GM21825 (cell line): ENCODE measurements around the gene HMCES.
"Not testable (repeated sequence)": the region's sequence is repeated elsewhere in the genome, so short reads cannot be mapped to it uniquely, and the experiment has no call there.

Source experiments
- ATAC-seq: cut with Tn5 transposase; IDR thresholded peaks from one replicate; pipeline ENCODE4 v1.9.1; 2021; ENCODE audit warnings: mild to moderate bottlenecking, moderate library complexity; ENCODE audit not compliant: unreplicated experiment

HMCES gene

DNA sequence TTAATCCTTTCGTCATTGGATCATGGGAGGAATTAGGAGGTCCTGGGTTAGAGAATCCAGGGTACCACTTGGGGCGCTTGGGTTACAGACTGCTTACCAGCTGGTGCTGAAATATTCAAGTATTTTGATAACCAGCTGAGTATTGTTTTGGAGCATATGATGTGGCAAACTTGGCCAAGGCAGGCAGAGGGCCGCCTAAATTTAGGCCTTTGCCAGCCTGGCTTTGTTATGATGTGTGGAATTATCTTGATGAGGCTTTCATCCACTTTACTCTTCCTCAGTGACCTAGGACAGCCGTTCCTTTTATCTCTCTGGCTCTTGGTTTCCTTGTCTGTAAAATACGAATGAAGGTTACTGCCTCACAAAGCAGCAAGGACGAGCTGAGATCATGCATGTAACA, 22.4 kb upstream of the HMCES start:
- no peak for ATAC-seq

DNA sequence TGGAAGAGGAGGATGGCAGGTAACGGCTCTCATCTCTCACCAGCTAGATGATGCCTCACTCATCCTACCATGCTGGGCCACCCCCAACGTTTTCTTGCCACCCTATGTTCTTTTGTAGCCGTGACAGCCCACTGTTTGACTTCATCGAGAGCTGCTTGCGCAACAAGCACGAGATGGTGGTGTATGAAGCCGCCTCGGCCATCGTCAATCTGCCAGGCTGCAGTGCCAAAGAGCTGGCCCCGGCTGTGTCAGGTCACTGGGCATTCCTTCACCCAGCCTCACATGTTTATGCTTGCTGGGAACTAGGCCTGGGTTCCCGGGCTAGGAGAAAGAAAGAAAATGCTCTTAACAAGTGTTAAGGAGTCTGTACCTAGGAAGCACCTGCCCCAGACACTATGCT, 21.1 kb upstream of the HMCES start:
- no peak for ATAC-seq

DNA sequence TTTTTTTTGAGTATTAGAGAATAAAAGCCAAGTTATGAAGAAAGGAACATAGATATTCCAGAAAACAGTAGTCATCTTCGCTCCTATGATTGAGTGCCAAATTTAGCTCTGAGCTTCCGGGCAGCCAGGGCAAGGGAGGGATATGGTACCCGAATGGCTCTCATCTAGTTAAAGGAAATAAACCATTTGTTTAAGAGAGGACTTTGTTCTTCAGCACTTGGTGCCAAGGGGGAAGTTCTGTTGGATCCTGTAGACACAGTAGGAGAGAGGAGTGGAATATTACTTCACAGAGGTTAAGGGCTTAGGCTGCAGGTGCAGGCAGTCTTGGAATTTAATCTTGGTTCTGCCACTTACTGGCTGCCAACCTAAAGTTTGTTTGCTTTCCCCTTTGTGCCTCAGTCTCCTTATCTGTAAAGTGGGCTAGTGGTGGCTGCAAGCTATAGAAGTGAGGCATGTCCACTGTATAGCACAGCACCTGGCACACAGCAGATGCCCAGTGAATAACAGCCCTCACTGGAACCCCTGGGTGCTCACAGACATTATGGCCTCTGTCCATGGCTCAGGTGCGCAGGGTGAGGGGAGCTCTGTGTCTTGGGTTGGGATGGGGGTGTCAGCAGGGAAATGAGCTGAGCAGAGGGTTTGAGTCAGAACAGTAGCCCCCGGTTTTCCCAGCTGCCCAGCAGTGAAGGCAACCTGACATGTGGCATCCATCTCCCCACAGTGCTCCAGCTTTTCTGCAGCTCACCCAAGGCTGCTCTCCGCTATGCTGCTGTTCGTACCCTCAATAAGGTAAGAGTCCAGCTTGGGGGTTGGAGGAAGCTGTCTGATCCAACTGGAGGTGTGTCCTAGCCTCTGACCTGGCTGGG, 18.8 kb upstream of the HMCES start:
- ATAC-seq = no peak

DNA sequence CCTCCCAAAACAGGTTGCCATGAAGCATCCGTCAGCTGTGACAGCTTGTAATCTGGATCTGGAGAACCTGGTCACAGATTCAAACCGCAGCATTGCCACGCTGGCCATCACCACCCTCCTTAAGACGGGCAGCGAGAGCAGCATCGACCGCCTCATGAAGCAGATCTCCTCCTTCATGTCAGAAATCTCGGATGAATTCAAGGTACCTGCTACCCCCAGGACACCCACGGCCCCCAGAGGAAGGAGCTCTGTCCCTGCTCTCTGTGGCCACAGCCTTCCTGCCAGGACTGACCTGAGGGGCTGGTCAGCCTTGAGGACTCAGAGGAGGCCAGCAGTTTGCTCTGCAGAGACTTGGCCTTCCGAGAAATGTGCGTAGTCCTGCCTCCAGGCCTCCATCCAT, 18.1 kb upstream of the HMCES start:
- no peak for ATAC-seq

DNA sequence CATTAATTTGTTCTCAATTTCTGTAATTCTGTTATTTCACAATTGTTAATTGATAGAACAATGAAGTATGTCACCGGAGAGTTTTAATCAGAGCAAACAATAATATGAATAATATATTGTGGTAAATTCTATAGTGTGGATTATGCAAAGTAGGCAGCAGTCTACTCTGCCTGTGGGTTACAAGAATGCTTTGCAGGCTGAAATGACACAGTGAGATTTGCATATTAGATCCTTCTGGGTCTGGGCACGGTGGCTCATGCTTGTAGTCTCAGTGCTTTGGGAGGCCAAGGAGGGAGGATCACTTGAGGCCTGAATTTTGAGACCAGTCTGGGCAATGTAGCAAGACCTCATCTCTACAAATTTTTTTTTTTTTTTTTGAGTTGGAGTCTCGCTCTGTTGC, 16.8 kb upstream of the HMCES start:
- no peak for ATAC-seq

DNA sequence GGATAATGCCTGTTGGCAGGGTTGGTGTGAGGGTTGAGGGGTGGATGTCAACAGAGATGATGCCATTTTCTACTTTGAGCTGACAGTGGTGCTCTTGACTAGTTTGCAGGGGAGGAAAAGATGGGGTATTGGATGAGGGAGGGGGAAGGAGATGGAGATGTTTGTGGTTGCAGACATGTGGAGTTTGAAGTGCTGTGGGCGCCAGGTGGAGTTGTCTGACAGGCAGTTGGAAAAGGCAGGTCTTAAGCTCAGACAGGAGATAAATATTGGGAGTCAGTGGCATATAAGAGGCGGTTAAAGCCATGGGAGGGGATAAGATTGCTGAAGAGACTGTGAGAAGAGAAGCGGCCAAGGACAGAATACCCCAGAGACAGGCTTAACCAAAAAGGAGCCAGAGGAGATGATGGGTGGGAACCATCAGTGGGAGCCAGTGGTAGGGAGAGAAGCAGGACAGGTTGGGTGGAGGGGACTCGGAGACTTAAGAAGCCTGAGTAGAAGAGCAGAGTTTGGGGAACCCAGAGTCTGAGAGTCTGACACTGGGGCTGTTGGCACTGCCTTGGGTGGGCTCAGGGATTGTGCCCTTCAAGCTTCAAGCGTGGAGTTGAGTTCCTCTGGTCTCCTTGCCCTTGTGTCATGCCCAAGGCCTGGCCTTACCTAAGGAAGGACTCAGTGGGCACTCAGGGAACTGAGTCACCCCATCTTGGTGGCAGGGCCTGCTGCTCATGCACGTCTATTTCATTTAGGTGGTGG, 15.3 kb upstream of the HMCES start:
- no peak for ATAC-seq

DNA sequence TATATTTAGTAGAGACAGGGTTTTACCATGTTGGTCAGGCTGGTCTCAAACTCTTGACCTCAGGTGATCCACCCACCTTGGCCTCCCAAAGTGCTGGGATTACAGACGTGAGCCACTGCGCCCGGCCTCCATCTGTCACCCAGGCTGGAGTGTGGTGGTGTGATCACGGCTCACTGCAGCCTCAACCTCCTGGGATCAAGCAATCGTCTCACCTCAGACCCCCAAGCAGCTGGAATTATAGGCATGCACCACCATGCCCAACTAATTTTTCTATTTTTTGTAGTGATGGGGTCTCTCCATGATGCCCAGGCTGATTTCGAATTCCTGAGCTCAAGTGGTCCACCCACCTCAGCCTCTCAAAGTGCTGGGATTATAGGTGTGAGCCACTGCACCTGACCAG, 13.7 kb upstream of the HMCES start:
- not testable (repeated sequence) for ATAC-seq

DNA sequence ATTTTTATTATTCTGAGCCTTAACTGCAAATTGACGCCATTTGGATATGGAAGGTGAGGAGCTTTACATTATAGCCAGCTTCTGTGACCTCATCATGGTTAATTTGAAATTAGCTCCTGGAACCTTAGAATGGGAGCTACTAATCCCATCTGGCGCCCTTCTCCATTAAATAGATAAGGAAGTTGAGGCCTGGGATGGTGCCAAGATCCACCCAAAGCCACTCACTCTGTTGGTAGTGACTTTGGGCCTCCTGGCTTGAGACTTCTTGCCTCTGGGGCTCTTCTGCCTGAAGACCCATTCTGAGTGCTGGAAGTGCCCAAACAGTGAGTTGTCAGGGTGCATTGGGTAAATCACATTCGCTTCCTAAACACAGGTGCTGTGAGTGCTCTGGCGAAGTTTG, 12.0 kb upstream of the HMCES start:
- ATAC-seq = no peak

DNA sequence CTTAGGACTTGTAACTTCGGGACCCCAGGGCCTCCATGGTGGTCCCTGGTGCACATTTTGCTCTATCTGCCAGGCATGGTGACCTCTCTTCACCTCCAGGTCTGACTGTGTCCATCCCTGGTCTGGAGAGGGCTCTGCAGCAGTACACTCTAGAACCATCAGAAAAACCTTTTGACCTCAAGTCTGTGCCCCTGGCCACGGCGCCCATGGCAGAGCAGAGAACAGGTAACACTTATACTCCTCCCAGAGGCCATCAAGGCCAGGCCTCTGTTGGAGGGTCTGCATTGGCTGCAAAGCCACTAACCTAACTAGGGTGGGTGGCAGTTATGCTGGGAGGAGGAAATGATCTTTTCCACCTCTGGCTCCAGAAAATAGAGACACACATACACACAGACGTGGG, 10.3 kb upstream of the HMCES start:
- ATAC-seq = no peak

DNA sequence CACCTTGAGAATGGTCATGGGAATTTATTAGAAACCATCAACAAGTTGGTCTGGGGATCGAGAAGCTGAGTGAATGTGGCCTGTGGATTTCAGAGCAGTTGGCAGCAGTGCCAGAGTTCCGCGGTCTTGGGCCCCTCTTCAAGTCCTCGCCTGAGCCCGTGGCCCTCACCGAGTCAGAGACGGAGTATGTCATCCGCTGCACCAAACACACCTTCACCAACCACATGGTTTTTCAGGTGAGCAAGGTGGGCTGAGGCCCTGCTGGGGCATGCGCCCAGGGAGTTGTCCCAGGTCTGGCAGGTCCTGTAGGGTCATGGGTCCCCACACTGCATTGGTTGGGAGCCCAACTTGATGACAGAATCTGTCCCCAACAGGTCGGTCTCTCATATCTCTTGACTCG, 7.0 kb upstream of the HMCES start:
- ATAC-seq = no peak

DNA sequence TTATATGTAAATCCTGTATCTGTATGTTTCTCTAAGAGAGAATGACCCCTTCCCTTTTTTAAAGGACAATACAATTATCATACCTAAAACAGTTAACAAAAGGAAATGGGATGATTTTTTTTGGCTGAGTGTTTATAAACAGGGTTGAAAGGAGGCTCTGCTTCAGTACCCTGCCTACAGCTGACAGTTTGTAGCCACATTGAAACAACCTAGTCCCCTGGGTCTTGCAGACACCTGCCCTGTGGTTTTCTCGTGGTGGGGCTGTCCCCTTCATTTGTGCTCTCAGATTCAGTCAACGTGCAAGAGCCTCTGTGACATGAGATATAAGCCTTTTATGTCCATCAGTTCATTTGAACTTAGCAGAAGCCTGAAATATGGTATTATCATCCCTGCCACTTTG, 2.3 kb upstream of the HMCES start:
- peak; percentile 74 for ATAC-seq

DNA sequence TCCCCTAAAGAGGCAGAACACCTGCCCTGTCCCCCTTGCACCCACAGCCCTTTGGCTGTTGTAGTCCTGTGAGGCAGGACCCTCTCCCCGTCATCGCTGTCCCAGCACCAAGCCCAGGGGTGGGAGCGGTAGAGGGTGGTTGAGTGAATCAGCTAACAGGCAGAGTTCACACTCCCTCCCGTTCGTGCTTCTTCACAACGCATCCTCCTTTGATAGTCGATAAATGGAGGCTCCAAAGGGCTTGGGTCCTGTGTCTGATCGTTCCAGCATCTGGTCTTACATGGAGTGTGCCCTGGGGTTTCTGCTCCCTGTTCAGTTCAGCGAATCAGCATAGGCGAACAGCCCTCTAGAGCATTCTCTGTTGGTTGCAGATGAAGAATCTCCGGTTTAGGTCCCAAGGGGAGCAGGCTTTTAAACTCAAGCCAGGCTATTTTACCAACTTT, 820 bp upstream of the HMCES start:
- ATAC-seq = no peak

DNA sequence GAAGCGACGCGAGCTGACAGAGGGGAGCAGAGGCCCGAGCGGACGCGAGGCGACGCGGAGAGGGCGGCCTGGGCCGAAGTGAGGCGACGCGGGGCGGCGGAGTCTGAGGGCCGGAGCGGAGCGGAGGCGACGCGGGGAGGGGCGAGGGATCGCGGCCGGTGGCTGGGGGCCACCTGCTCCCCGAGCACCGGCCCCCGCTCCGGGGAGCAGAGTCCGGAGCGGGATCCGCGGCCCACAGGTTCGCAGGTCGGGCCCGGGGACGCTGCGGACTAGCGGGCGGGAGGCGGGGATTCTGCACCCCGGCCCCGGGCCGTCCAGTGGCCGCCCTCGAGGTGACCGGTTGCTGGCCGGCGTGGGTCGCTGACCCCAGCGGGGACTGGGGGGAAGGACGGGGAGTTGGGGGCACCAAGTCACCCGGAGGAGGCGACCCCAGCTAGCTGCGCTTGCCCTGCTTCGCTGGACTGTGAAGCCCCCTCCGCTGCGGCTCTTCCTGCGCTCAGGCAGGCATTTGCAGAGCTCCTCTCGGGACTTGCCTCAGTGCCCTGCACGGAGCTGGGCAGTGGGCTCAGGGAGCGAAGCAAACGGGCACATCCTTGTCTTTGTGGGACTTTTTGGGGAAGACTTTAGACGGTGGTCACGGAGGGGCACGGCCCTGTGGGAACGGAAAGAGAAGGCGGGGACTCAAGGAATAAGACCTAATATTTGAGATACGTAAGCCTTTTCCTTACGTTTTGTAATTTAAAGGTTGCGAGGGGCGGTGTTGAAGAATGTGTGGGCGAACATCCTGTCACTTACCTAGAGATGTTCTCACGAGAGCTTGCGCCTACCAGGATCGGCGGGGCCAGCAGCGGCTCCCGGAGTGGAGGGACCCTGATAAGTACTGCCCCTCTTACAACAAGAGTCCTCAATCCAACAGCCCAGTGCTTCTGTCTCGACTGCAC, 566 bp downstream of the HMCES start:
- peak; percentile 0 for ATAC-seq

DNA sequence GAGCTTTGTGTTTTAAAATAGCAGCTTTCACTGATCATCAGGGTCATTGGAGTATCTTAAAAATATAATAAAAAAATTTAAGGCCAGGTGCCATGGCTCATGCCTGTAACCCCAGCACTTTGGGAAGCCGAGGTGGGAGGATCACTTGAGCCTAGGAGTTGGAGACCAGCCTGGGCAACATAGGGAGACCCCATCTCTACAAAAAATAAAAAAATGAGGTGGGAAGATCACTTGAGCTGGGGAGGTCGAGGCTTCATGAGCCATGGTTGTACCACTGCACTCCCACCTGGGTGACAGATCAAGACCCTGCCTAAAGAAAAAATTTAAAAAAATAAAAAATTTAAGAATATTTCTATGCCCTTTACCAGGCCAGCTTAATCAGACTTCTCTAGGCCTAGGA, 1.5 kb downstream of the HMCES start:
- no peak for ATAC-seq

DNA sequence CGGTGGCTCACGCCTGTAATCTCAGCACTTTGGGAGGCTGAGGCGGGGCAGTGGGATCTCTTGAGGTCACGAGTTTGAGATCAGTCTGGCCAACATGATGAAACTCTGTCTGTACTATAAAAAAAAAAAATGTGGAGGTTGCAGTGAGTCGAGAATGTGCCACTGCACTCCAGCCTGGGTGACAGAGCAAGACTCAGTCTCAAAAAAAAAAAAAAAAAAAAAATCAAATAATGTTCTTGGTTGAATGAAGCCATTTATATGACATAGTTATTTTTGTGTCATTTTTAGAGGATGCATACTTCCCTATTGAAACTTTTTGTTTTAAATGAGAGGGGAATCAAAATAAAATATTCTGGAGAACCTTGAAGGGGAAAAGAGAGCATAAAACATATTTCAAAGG, 3.1 kb downstream of the HMCES start:
- no peak for ATAC-seq

DNA sequence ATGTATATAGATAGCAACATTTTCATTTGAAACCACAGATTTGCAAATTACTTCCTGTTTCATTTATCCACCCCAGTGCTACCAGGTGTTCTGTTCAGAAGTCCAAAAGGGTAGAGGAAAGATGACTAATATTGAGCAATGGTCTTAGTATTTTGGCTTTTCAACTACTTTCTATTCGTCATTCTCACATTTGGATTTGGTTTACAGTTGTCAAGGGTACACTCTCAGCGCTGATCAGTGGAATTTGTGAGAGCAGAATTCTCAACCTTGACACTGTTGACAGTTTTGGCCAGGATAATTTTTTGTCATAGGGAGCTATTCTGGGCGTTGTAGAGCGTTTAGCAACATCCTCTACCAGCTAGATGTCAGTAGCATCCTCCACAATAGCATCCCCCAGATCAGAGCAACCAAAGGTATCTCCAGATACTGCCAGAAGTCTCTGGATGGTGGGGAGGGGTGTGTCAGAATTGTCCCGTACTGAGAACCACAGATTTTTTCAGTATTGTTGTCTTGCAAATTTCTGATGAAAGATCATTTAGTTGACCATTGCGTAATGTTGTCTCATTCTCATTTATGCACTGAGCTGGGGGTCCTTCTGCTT, 4.2 kb downstream of the HMCES start:
- ATAC-seq = peak; percentile 67

DNA sequence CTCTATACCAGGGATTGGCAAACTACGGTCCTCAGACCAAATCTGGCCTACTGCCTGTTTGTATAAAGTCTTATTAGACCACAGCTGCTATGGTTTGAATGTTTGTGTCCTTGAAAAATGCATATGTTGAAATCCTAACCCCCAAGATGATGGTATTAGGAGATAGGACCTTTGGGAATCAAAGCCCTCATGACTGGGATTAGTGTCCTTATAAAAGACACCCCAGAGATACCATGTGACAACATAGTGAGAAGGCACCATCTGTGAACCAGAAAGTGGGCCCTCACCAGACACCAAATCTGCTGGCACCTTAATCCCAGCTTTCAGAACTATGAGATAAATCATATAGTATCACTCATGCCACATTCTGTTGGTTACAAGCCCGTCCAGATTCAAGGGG, 7.4 kb downstream of the HMCES start:
- no peak for ATAC-seq

DNA sequence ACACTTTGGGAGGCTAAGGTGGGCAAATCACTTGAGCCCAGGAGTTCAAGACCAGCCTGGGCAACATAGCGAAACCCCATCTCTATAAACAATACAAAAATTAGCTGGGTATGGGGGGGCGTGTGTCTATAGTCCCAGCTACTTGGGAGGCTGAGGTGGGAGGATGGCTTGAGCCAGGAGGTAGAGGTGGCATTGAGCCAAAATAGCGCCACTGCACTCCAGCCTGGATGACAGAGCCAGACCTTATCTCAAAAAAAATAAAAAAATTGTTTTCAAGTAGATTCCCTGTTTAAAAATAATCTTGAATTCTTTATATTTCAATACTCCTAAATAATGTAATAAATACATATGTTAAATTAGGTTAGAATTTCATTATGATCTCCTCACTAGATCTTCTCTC, 9.8 kb downstream of the HMCES start:
- no peak for ATAC-seq

DNA sequence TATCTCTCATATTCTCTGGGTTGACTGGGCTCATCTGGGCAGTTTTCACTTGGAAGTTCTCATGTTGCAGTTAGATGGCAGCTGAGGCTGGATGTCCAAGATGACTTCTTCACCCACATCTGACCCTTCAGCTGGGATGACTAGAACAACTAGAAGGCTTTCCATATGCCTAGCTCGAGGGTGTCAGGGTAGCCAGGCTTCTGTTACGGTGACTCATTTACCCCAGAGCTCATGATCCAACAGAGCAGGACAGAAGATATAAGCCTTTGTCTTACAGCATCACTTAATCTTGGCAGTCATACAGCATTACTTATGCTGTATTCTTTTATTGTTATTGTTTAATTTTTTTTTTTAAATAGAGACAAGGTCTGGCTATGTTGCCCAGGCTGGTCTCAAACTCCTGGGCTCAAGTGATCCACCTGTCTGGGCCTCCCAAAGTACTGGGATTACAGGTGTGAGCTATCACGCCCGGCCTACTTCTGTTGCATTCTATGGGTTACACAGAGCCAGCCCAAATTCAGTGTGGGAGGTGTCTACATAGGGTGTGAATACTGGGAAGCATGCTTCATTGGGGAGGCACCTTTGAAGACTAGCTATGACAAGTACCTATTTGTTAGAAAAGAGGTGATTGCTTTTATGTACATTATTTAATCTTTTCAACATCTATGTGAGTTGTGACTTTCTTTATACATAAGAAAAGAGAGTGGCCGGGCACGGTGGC, 10.7 kb downstream of the HMCES start:
- ATAC-seq = no peak

DNA sequence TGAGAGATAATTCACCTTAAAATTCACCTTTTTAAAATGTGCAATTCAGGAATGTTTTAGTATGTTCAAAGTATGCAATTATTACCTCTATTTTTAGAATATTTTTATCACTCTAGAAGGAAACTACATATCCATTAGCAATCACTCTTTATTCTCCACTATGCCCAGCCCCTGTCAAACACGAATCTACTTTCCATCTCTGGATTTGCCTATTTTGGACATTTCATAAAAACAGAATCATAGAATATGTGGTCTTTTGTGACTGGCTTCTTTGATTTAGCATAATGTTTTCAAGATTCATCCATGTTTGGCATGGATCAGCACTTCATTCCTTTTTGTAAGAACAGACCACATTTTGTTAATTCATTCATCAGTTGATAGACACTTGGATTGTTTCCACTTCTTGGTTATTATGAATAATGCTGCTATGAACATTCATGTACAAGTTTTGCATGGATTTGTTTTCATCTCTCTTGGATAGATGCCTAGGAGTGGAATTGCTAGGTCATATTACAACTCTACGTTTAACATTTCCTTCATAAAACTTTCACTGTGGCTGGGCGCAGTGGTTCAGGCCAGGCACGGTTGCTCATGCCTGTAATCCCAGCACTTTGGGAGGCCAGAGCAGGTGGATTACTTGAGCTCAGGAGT, 12.7 kb downstream of the HMCES start:
- ATAC-seq = no peak
